Measurements from ENCODE around the gene HSD17B3.
"Not testable (repeated sequence)": the region's sequence is repeated elsewhere in the genome, so short reads cannot be mapped to it uniquely, and the experiment has no call there.

DNA sequence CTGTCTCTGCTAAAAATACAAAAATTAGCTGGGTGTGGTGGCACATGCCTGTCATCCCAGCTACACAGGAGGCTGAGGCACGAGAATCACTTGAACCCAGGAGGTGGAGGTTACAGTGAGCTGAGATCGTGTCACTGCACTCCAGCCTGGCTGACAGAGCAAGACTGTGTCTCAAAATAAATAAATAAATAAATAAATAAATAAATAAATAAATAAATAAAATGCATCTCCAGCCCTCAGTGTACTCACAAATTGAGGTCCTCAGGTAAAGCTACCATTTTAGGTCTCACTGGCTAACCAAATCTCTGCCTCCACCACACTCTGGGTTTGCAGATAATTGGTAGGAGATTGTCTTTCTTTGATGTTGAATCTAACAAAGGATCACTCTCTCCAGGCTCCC is 112.4 kb downstream of the HSD17B3 start:
- TF ChIP-seq POLR2A, EP300 (IDR thresholded peaks at IDR 0.05): not testable (repeated sequence)

Data from sigmoid colon (tissue), 4 donors.